Osteoblast (primary cell): ENCODE results near the gene RIMBP2. TPM values are rescaled to one million over a fixed set of nuclear protein-coding genes. Genes with fewer than 3 reads are reported as not detected.

Experiments
- DNase-seq: peaks from one replicate; pipeline ENCODE4 v3.0.0; 2011; ENCODE audit warnings: low spot score, mixed read lengths; ENCODE audit not compliant: insufficient read length; ENCODE audit errors: missing footprints
- H2AFZ ChIP-seq: 2 replicates; pipeline ENCODE4 v1.6.0; 2011; ENCODE audit warnings: mild to moderate bottlenecking, low read length
- H3K27ac ChIP-seq: 2 replicates; pipeline ENCODE4 v1.5.1; 2011; ENCODE audit warnings: mild to moderate bottlenecking, low read depth, low read length, moderate library complexity
- H3K27me3 ChIP-seq: 2 replicates; pipeline ENCODE4 v1.6.0; 2012; ENCODE audit warnings: mild to moderate bottlenecking, control low read depth, inconsistent platforms, low read length, moderate library complexity; ENCODE audit not compliant: insufficient read depth
- H3K36me3 ChIP-seq: 2 replicates; pipeline ENCODE4 v1.5.1; 2011; ENCODE audit warnings: mild to moderate bottlenecking, low read length, control low read depth, moderate library complexity; ENCODE audit not compliant: insufficient read depth
- H3K4me1 ChIP-seq: 2 replicates; pipeline ENCODE4 v1.5.1; 2011; ENCODE audit warnings: mild to moderate bottlenecking, low read length, control low read depth, moderate library complexity; ENCODE audit not compliant: insufficient read depth
- H3K4me2 ChIP-seq: 2 replicates; pipeline ENCODE4 v1.6.0; 2011; ENCODE audit warnings: mild to moderate bottlenecking, low read length; ENCODE audit not compliant: insufficient read depth
- H3K4me3 ChIP-seq: fragments of 200-600 bp; sonication (generic); 3 replicates; pipeline ENCODE4 v1.5.1; 2012; ENCODE audit warnings: mild to moderate bottlenecking, low read length, inconsistent platforms; ENCODE audit not compliant: insufficient read depth
- H3K79me2 ChIP-seq: 2 replicates; pipeline ENCODE4 v1.6.0; 2012; ENCODE audit warnings: mild to moderate bottlenecking, low read length, control low read depth, inconsistent platforms; ENCODE audit not compliant: insufficient read depth
- H3K9me3 ChIP-seq: 2 replicates; pipeline ENCODE4 v1.5.1; 2011; ENCODE audit warnings: low read depth, low read length, control low read depth
- H4K20me1 ChIP-seq: 2 replicates; pipeline ENCODE4 v1.6.0; 2012; ENCODE audit warnings: mild to moderate bottlenecking, low read length, control low read depth; ENCODE audit not compliant: insufficient read depth
- total RNA-seq: library from RNA; depleted of rRNA; stranded (reverse); fragments of >200 nt; gene quantifications from 2 replicates; pipeline ENCODE4 v1.2.3, GENCODE V29; 2012
- TF ChIP-seq, protein P1 (sequence below): IDR thresholded peaks from 2 replicates; pipeline ENCODE4 v1.5.1; 2011; ENCODE audit warnings: mild to moderate bottlenecking, low read depth, low read length, moderate library complexity; ENCODE audit errors: extremely low read depth

Gene RIMBP2
- total RNA-seq, 1 donor, result not detected

DNA sequence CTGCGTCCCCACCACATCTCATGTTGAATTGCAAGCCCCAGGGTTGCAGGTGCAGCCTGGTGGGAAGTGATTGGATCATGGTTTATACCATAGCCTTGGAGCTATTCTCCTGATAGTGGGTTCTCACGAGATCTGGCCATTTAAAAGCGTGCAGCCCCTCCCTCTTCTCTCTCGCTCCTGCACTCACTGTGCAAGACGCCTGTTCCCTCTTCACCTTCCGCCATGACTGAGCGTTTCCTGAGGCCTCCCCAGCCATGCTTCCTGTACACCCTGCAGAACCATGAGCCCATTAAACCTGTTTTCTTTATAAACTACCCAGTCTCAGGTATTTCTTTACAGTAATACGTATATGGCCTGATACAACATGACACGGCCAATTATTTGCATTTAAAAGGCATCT, 146.6 kb downstream of the RIMBP2 start:
- TF ChIP-seq, protein P1, sequence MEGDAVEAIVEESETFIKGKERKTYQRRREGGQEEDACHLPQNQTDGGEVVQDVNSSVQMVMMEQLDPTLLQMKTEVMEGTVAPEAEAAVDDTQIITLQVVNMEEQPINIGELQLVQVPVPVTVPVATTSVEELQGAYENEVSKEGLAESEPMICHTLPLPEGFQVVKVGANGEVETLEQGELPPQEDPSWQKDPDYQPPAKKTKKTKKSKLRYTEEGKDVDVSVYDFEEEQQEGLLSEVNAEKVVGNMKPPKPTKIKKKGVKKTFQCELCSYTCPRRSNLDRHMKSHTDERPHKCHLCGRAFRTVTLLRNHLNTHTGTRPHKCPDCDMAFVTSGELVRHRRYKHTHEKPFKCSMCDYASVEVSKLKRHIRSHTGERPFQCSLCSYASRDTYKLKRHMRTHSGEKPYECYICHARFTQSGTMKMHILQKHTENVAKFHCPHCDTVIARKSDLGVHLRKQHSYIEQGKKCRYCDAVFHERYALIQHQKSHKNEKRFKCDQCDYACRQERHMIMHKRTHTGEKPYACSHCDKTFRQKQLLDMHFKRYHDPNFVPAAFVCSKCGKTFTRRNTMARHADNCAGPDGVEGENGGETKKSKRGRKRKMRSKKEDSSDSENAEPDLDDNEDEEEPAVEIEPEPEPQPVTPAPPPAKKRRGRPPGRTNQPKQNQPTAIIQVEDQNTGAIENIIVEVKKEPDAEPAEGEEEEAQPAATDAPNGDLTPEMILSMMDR, result no peak
- Histone ChIP-seq H3K36me3 (no peaks in the 10 kb centered on the region), H3K9me3 (no peaks in the 10 kb centered on the region), H3K27me3 (no peaks in the 10 kb centered on the region), H2AFZ (no peak overlapping the region), H3K79me2 (no peaks in the 10 kb centered on the region), H3K4me1 (no peaks in the 10 kb centered on the region), H4K20me1 (no peaks in the 10 kb centered on the region), H3K27ac (no peak overlapping the region), H3K4me2 (no peak overlapping the region), H3K4me3 (no peak overlapping the region)
- DNase-seq, result no peak

DNA sequence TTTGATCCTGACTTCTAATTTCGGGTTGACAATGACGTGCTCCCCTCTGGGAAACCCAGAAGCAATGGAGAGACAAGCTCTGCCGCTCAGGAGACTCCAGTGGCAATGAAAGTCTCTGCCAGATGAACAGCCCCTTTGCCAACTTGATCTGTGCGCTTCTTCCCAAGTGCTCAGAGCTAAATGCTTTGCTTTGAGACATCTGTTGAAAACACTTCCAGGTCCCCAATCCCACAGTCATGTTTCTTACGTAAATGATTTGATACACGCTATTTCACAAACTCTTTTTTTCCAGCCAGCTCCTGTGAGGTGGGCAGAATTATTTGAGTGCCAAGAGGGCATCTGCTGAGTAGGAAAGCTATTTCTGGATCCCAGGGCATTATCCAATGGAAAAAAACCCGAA, 147.6 kb downstream of the RIMBP2 start:
- H3K36me3 ChIP-seq, result no peaks in the 10 kb centered on the region
- no peaks in the 10 kb centered on the region for H4K20me1 ChIP-seq
- no peak overlapping the region for H3K4me2 ChIP-seq
- H3K4me1 ChIP-seq, result no peaks in the 10 kb centered on the region
- no peaks in the 10 kb centered on the region for H3K79me2 ChIP-seq
- DNase-seq, result no peak
- no peak overlapping the region for H2AFZ ChIP-seq
- H3K27me3 ChIP-seq, result no peaks in the 10 kb centered on the region
- H3K4me3 ChIP-seq, result no peak overlapping the region
- TF ChIP-seq, protein P1, result no peak
- no peaks in the 10 kb centered on the region for H3K9me3 ChIP-seq
- H3K27ac ChIP-seq, result no peak overlapping the region

DNA sequence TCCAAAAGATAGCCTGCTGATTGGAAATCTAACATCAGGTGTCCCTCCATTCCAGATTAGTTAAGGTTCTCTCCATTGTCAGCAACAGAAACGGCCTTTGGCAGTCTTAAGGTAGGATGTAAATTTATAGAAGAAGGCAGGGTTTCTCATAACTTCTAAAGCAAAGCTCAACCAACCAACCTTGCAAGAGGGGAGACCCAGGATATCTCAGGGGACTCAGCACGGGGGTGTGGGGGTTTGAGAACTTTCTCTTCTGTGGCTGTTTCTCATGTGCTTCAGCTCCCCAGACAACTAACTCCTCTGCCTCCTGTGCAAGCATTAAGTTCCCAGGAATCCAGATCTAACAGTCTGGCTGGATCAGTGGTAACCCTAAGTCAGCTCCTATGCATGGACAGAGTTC, 148.1 kb downstream of the RIMBP2 start:
- H3K27ac ChIP-seq, result no peak overlapping the region
- no peaks in the 10 kb centered on the region for H4K20me1 ChIP-seq
- no peaks in the 10 kb centered on the region for H3K36me3 ChIP-seq
- no peak overlapping the region for H3K4me3 ChIP-seq
- TF ChIP-seq, protein P1, result no peak
- H3K27me3 ChIP-seq, result no peaks in the 10 kb centered on the region
- no peak for DNase-seq
- H3K4me2 ChIP-seq, result no peak overlapping the region
- no peaks in the 10 kb centered on the region for H3K79me2 ChIP-seq
- no peak overlapping the region for H2AFZ ChIP-seq
- H3K9me3 ChIP-seq, result no peaks in the 10 kb centered on the region
- H3K4me1 ChIP-seq, result no peaks in the 10 kb centered on the region

DNA sequence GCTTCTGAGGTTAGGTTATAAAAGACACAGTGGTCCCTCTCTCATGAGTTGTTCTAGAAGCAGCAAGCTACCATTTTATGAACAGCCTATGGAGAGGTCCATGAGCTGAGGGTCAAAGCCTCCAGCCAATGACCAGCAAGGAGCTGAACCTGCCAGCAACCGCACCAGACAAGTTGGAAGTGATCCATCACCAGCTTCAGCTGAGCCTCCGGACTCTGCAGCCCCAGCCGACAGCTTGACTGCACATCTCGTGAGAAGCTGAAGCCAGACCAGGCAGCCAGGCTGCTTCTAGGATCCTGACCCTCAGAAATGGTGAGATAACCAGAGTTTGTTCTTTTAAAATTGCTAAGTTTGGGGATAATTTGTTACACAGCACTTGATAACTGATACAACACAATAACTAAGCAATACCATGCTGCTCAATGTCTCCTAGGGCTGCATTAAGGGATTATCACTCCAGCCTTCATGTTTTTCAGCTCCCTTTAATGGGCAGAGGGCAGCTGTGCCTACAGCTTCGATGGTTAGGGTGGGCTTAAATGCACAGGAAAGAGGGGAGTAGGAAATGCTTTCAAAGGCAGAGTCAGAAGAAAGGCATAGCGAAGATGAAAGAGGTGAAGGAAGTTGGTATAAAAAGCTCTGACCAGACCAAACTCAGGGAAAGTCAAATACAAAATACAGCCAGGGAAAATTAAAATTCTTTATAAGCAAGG, 149.5 kb downstream of the RIMBP2 start:
- Histone ChIP-seq H3K4me2 (no peak overlapping the region), H2AFZ (no peak overlapping the region), H3K27ac (no peak overlapping the region), H3K27me3 (no peaks in the 10 kb centered on the region), H4K20me1 (no peaks in the 10 kb centered on the region), H3K9me3 (no peaks in the 10 kb centered on the region), H3K4me3 (no peak overlapping the region), H3K79me2 (no peaks in the 10 kb centered on the region), H3K4me1 (no peaks in the 10 kb centered on the region), H3K36me3 (no peaks in the 10 kb centered on the region)
- DNase-seq, result no peak
- TF ChIP-seq, protein P1, result no peak
